ENCODE results near the gene PLTP. TPM values are rescaled to one million over a fixed set of nuclear protein-coding genes. Genes with fewer than 3 reads are reported as not detected.

Gene PLTP
- polyA plus RNA-seq, 1 donor from 2014 or later: 7.0 TPM

GRCh38 chr20:45937765-45938164 is 25.8 kb upstream of the PLTP start:
- Histone ChIP-seq H4K20me1 (ENCODE audit: insufficient read depth) (no peaks in the 10 kb centered on the region), H3K9ac (ENCODE audit: low read length) (no peak overlapping the region), H3K9me3 (ENCODE audit: low read length) (no peaks in the 10 kb centered on the region), H3K4me2 (ENCODE audit: low read length) (no peak overlapping the region), H3K4me3 (ENCODE audit: low read length) (no peak overlapping the region), H3K27me3 (ENCODE audit: insufficient read depth, low read depth, low read length) (no peaks in the 10 kb centered on the region), H3K79me2 (replicated peaks; ENCODE audit: insufficient read depth, low read length) (peaks cover 21% of the 10 kb centered on the region), H3K9me2 (ENCODE audit: insufficient read depth, low read length) (no peaks in the 10 kb centered on the region), H2AFZ (ENCODE audit: low read depth, low read length) (no peak overlapping the region), H3K36me3 (ENCODE audit: insufficient read depth, low read length) (no peaks in the 10 kb centered on the region), H3K27ac (ENCODE audit: low read length) (no peak overlapping the region), H3F3A (ENCODE audit: insufficient read depth, low read length, poor library complexity, severe bottlenecking) (no peaks in the 10 kb centered on the region)
- TF ChIP-seq RAD21 (conservative IDR thresholded peaks at IDR 0.05): no peak
- TF ChIP-seq EZH2 (IDR thresholded peaks at IDR 0.05; ENCODE audit: borderline replicate concordance, insufficient read depth, low read length, poor library complexity, severe bottlenecking): no peak
- TF ChIP-seq CTCF (IDR thresholded peaks at IDR 0.05; ENCODE audit: poor library complexity, severe bottlenecking): no peak
- TF ChIP-seq EP300 (conservative IDR thresholded peaks at IDR 0.05; ENCODE audit: poor library complexity, severe bottlenecking): no peak
- TF ChIP-seq, protein P1, sequence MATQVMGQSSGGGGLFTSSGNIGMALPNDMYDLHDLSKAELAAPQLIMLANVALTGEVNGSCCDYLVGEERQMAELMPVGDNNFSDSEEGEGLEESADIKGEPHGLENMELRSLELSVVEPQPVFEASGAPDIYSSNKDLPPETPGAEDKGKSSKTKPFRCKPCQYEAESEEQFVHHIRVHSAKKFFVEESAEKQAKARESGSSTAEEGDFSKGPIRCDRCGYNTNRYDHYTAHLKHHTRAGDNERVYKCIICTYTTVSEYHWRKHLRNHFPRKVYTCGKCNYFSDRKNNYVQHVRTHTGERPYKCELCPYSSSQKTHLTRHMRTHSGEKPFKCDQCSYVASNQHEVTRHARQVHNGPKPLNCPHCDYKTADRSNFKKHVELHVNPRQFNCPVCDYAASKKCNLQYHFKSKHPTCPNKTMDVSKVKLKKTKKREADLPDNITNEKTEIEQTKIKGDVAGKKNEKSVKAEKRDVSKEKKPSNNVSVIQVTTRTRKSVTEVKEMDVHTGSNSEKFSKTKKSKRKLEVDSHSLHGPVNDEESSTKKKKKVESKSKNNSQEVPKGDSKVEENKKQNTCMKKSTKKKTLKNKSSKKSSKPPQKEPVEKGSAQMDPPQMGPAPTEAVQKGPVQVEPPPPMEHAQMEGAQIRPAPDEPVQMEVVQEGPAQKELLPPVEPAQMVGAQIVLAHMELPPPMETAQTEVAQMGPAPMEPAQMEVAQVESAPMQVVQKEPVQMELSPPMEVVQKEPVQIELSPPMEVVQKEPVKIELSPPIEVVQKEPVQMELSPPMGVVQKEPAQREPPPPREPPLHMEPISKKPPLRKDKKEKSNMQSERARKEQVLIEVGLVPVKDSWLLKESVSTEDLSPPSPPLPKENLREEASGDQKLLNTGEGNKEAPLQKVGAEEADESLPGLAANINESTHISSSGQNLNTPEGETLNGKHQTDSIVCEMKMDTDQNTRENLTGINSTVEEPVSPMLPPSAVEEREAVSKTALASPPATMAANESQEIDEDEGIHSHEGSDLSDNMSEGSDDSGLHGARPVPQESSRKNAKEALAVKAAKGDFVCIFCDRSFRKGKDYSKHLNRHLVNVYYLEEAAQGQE (IDR thresholded peaks at IDR 0.05; ENCODE audit: borderline replicate concordance): no peak
- no peak for TF ChIP-seq TAF1 (IDR thresholded peaks at IDR 0.05; ENCODE audit: low read depth)
- no peak for TF ChIP-seq MXI1 (conservative IDR thresholded peaks at IDR 0.05; ENCODE audit: poor library complexity, severe bottlenecking)
- no peak for TF ChIP-seq POLR2AphosphoS5 (IDR thresholded peaks at IDR 0.05)
- TF ChIP-seq SMC3 (conservative IDR thresholded peaks at IDR 0.05; ENCODE audit: poor library complexity): no peak

- H3K27ac ChIP-seq (ENCODE audit: low read length): peak overlapping the region; percentile 66
Measured at GRCh38 chr20:45935416-45936046, 23.6 kb upstream of the PLTP start.

More at GRCh38 chr20:45935416-45936046, 23.6 kb upstream of the PLTP start:
- Histone ChIP-seq H3K4me2 (ENCODE audit: low read length) (peak overlapping the region; percentile 100), H3K27me3 (ENCODE audit: insufficient read depth, low read depth, low read length) (no peaks in the 10 kb centered on the region), H3K9me3 (ENCODE audit: low read length) (no peaks in the 10 kb centered on the region), H2AFZ (ENCODE audit: low read depth, low read length) (peak overlapping the region; percentile 56), H3K4me3 (ENCODE audit: low read length) (peak overlapping the region; percentile 74), H3K9ac (ENCODE audit: low read length) (peak overlapping the region; percentile 74), H3F3A (ENCODE audit: insufficient read depth, low read length, poor library complexity, severe bottlenecking) (no peaks in the 10 kb centered on the region), H4K20me1 (ENCODE audit: insufficient read depth) (no peaks in the 10 kb centered on the region), H3K79me2 (replicated peaks; ENCODE audit: insufficient read depth, low read length) (peaks cover 21% of the 10 kb centered on the region), H3K36me3 (ENCODE audit: insufficient read depth, low read length) (no peaks in the 10 kb centered on the region), H3K9me2 (ENCODE audit: insufficient read depth, low read length) (no peaks in the 10 kb centered on the region)
- TF ChIP-seq EZH2 (IDR thresholded peaks at IDR 0.05; ENCODE audit: borderline replicate concordance, insufficient read depth, low read length, poor library complexity, severe bottlenecking) (no peak), SMC3 (conservative IDR thresholded peaks at IDR 0.05; ENCODE audit: poor library complexity) (peak; percentile 38), TAF1 (IDR thresholded peaks at IDR 0.05; ENCODE audit: low read depth) (no peak), RAD21 (conservative IDR thresholded peaks at IDR 0.05) (no peak), EP300 (conservative IDR thresholded peaks at IDR 0.05; ENCODE audit: poor library complexity, severe bottlenecking) (no peak), MXI1 (conservative IDR thresholded peaks at IDR 0.05; ENCODE audit: poor library complexity, severe bottlenecking) (peak; percentile 89)

All from neural cell (in vitro differentiated cells).